Spleen (tissue), 7 donors: Measurements from ENCODE around the gene OBSCN.

Experiments
- CTCF ChIP-seq, 11 experiments: fragments of 200-600 bp in 7 of 11; fragments of 450-650 bp in 4 of 11; sonication (generic) in 4 of 11; IDR thresholded peaks in 8 of 11; conservative IDR thresholded peaks in 3 of 11; 1 replicate in 7 of 11; 2 replicates in 4 of 11; pipeline versions ENCODE4 v1.4.0 to v1.8.0; 2016 to 2021; ENCODE audit warnings: antibody characterized with exemption in 11 of 11, inconsistent platforms in 4 of 11, mild to moderate bottlenecking in 1 of 11
- POLR2A ChIP-seq, 3 donors: fragments of 450-650 bp; IDR thresholded peaks; one replicate each; pipeline ENCODE4 v1.5.1; 2017; ENCODE audit warnings: antibody characterized with exemption in 3 of 3, mild to moderate bottlenecking in 1 of 3
- POLR2AphosphoS5 ChIP-seq, 3 donors: sonication (generic); formaldehyde crosslinking; IDR thresholded peaks; one replicate each; pipeline ENCODE4 v1.5.1; 2017; ENCODE audit warnings: antibody characterized with exemption in 3 of 3
- donor health status: DM: no; HTN: no; CAD: no; lungs with moderate emphysema.
- donor health status: DM: no; HTN: no; CAD: no.
- donor health status: DM: no; HTN: no; CAD: no.

GRCh38 chr1:228273720-228274451 is 66.0 kb downstream of the OBSCN start:
- TF ChIP-seq CTCF (IDR thresholded peaks at IDR 0.05 in 8 of 11, conservative IDR thresholded peaks at IDR 0.05 in 3 of 11) (no peak), POLR2A (IDR thresholded peaks at IDR 0.05) (no peak), POLR2AphosphoS5 (IDR thresholded peaks at IDR 0.05) (no peak)
